HG03095 (cell line): Measurements from ENCODE around the gene NATD1.

Source experiments
- ATAC-seq: cut with Tn5 transposase; IDR thresholded peaks from one replicate; pipeline ENCODE4 v1.9.1; 2021; ENCODE audit warnings: moderate library complexity; ENCODE audit not compliant: unreplicated experiment

NATD1 gene

DNA sequence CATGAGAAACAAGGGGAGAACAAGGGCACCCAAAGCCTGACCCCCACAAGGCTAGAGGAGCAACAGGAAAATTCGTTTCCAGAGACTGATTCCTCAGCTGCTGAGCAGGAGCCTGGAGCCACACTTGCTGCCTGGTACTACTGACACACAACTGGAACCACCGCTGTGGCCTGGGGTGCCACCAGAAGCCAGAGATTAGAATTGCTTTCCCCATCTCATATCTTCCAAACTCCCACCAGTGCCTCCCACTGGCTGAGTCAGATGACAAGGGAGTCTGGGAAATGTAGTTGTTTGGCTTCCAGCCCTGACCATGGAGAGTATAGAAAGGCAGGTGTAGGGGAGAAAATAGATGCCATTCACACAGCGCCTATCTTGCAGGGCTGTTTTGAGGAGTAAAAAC is 35.1 kb downstream of the NATD1 start:
- ATAC-seq = no peak

DNA sequence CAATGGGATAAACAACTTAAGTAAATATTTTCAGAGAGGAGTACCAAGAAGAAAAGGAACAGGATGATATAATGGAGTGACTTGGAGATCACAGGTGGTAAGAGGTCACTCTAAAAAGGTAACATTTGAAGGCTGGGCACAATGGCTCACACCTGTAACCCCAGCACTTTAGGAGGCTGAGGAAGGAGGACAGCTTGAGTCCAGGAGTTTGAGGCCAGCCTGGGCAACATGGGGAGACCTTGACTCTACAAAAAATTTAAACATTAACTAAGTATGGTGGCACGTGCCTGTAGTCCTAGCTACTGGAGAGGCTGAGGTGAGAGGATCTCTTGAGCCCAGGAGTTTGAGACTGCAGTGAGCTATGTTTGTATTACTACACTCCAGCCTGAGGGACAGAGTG is 35.9 kb downstream of the NATD1 start:
- ATAC-seq = no peak

DNA sequence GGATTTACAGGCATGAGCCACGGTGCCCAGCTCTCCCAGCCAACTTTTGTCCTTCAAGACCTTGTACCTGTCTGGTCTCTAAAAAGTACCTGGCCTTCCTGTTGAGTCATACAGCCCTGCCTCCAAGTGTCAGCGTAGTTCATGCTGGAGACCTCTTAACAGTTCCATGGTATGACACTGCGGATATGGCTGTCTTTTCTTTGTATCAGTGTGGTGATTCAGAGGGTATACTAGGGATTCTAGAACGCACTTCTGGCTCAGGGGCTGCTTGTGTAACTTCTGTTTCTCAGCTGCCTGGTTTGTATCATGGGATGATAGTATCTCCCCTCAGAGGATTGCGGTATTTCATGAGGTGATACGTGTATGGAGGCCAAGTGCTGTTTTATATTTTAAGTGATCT is 37.3 kb downstream of the NATD1 start:
- no peak for ATAC-seq

DNA sequence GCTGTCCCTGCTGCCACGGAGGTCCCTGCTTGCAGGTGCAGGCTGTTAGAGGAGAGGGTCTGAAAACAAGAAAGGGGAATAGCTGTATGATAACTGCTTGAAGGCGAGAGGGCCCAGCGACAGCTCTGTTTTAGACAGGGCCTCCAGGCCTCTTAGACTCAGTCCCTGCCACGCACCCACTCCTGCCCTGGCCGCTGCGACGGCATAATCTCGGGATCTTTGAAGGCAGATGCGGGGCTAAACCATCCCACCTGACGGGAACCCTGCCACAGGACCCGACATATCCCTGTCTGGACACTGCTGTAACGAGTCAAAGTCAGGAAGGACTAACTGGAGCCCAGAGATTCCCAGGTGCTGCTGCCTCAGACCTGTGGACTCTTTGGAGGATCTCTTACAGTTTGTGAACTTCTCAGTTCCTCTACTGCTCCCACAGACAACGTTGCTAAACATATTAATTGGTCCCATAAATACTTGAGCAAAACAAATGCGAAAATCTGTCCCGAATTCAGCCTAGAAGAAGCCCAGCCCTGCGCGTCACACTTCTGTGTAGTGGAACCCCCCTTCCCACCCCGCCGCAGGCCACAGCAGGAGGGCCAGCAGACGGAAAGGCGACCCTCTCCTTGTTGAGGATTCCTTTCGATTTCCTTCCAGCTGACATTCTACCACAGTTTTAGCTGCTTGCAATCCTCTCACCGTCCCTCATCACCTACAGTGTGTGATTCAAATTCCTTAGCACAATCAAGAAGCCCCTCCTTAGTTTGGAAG is 38.3 kb downstream of the NATD1 start:
- ATAC-seq = peak; percentile 10

DNA sequence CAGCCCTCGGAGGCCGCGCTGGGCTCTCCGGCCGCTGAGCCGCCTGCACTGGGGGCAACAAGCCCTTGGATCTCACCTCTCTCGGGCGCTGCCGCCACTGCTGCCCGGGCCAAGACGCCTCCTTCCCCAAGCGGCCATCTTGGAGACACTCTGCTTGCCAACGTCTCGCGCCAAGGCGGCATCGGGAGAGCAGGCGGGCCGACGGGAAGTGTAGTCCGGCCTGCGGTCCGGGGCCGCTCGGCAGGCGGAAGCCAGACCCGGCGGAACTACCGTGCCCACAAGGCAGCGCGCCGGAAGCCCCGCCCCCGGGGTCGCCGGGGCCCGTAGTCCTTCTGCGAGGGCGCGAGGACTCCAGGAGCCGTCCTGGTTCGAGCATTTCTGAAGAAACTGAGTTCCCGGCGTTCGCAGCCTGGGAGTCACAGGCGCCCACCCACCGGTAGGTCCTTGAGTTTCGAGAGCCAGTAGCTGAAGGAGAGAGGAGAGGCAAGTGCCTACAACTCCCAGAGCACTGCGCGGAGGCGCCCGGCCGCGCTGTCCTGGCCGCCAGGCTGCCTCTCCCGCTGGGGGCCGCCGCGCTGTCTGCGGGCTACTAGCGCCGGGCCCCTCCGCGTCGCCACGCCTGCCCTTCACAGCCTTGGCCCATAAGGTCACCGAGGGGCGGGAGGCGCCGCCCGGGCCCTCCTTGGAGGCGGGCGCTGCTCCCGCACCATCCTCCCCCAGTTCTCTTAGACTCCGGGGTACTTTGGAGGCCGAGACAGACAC is 39.0 kb downstream of the NATD1 start, which contains the start of gene TMEM11:
Gene TMEM11 (minus strand): TSS at position 147 of the 762 bp plus-strand sequence. CDS start 9 bp downstream, at position 138.
- peak; percentile 85 for ATAC-seq

DNA sequence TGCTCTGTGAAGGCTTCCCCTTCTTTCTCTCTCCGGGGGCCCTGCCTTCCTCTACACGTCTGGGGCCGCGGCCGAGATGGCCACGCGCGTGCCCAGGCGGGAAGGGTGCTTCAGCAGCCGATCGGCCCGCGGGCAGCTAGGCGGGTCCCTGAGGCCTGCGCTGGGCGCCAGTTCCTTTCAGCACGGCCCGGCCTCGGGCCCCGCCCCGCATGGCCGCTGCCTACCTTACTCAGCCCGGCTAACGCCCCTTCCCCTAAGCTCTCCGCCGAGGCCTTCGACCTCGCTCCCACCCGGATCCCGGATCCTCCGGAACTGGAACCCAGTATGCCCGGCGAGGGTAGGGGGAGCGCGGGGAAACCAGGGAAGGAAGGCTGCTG is 39.6 kb downstream of the NATD1 start:
- peak; percentile 2 for ATAC-seq

DNA sequence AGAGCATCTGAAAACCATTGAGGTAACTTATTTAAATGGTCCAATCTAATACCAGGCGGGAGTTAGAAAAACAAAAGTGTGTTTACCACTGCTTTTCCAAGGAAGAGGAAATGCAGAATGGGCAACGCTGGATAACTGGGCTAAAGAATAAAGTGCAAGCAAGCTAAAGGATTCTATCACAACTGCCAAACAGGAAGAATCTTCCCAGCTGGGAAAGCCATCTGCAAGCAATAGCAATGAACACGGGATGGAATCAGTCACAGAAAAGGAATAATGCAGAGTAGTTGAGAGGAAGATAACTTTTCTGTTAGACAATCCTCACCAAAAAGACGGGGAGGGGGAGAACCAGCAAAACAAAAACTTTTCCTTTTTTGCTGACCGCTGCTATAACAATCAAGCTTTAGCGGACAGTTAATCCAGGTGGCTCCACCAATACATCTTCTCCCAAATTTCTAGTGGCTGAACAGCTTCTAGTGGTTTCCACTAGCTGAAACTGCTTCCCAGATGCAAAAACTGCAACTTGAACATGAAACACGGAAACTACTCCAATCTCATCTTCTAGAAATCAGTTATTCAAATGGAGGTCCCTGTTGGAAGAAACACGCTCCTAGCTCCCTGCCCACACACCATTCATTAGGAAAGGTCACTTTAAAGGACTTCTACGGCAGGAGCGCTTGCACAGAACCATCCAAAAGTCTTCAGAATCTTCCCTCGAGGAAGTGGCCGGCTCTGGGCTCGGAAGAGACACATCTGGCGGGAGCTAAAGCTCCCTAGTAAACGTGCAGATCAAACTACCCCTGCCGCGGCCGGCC is 40.2 kb downstream of the NATD1 start:
- no peak for ATAC-seq

DNA sequence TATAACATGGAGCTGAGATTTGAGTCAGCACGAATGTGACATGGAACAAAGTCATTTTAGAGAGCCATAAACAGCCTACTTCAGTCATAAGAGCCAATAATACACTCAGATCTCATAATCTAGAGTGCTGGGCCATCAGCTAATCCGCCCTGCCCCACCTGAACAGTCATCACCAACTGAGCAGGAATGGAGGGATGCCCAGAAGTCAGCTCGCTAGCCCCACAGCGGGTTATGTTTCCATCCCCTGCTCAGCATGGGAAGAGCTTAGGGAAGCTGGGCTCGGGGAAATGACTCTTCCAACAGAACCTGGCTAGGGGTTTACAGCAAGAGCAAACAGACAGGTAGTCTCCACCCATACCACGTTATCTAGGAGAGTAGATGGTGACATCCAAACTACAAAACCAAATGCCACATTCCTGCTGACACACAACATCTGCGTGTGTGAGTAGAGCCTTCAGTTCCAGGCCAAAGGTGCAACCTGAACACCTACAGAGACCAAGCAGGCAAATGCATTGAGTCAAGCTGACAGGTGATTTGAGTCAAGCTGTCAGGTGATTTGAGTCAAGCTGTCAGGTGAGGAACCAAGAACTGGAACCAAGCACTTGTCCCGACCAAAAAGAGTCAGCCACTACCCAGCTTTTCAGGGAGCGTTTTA is 41.3 kb downstream of the NATD1 start:
- no peak for ATAC-seq

DNA sequence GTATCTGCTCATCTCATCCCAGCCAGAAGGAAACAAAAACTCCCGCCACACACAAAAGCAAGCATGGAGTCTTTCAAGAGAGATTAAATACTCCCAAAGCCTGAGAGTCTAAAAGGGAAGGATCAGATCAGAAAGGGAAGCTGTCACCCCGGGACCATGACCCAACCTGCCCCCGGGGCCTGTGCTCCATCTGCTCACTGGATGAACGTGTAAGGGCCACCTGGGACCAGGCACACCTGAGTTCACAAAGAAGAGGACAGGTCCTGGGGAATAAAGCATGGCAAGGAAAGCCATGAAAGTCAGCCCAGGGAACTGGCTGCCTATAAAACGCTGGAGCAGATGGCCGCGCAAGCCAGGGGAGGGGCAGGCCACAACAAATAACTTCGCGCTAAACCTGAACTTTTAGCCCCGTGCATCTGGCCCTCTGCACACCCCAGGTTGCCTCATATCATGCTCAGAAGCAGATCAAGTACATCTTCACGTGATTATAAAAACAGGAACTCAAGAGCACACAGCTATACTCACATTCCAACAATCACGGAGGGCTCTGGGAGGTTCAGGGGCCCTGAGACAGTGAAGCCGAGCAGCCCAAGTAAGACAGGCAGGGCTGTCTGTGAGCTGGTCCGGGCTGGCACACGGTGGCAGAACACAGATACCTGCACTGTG is 42.7 kb downstream of the NATD1 start:
- ATAC-seq = no peak

DNA sequence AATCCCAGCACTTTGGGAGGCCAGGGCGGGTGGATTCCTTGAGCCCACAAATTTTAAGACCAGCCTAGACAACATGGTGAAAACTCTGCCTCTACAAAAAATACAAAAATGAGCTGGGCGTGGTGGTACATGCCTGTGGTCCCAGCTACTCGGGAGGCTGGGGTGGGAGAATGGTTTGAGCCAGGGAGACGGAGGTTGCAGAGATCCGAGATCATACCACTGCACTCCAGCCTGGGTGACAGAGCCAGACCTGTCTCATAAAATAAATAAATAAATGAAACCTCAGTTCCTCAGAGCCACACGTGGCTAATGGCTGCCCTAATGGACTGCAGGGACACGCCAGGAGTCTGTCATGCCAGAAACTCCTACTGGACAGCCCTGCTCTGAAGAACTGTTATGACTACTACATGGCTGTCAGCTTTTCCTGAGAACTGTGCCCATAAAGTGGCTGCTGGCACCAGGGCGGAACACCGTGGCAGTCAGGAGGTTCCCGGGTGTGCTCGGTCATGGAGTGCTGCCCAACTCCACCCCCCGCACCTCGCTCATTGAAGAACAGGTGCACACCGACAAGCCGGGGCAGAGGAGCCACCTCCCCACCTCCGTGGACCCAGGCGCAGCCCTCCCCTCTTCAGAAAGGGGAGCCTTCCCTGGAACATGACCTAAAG is 43.6 kb downstream of the NATD1 start:
- ATAC-seq = no peak

DNA sequence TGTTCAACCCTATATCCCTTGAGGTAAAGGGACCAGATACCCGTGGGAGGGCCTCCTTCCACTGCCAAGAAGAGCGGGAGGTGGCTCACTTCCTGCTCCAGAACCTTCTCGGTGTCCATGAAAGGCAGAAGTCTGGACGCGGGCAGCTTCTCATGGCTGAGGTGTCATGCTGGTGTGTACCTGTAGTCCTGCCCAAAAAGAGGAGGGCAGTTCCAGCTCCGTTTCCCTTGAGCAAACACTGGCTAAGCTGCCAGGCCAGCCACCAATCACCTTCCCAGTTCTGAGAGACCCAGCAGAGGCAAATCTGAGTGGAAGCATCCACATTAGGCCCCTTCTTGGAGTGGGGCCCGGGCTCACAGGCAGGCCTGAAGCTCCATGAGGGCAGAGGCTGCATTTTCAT is 44.9 kb downstream of the NATD1 start:
- ATAC-seq = no peak

DNA sequence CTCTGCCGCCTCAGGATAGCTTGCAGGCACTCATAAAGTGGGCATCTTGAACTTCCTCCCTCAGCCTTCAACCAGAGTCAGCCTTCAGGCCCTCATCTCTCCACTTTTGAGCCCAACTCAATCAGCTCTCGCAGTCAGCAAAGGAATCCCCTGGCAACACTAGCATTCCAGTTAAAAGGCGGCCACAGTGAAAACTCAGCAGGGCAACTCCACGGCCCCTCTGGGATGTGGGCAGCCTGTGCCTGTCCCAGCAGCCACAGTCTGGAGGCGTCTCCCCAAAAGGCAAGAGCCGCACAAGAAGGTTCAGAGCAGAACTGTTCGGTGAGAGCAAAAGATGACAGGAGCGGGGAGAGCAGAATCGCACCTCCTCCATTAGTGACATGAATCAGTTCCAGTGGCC is 48.3 kb downstream of the NATD1 start:
- ATAC-seq = no peak

DNA sequence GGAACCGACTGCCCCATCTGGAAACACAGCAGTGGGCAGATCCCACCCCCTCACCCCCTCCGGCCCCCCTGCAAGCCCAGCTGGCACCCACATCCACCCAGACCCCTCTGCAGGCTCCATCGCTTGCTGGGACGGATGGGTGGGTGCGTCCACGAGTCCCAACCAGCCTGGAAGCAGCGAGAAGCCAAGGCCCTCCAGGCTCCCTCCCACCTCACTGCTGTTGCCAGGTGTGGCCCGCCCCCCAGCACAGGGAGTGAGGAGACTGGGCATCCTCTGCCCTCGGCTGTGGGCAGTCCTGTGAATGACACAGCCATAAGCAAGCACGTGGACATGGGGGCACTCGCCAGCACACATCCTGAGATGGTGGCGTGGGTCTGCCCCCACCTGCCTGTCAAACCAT is 50.7 kb downstream of the NATD1 start:
- no peak for ATAC-seq

DNA sequence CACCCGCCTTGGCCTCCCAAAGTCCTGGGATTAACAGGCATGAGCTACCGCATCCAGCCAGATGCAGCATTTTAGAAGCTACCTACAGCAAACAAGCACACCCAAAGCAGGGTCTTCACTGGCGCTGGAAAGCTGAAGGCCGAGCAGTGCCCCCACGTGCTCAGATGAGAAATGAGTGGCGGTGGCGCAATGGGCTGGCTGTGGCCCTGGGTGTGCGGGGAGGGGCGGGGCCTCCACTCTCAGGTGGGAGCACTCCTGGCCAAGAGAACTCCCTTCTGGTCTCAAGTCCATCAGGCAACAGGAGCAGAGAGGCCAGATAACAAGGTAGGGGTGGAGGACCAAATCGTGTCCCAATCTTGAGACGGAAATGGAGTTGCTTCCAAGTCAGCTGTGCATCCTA is 51.3 kb downstream of the NATD1 start:
- ATAC-seq = no peak

DNA sequence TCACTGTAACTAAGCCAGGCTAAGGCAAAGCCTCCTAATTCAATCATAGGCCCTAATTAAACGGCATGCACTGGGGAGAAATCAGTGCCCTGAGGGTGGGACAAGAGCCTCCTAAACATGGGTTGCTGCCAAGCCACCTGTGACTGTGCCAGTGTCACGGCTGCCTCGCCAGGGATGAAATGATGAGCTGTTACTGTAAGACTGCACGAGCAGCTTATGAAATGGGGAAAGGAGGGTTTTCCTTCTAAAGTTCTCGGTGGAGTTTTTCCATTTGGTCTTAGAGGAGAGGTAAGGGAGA is 52.0 kb downstream of the NATD1 start:
- no peak for ATAC-seq

DNA sequence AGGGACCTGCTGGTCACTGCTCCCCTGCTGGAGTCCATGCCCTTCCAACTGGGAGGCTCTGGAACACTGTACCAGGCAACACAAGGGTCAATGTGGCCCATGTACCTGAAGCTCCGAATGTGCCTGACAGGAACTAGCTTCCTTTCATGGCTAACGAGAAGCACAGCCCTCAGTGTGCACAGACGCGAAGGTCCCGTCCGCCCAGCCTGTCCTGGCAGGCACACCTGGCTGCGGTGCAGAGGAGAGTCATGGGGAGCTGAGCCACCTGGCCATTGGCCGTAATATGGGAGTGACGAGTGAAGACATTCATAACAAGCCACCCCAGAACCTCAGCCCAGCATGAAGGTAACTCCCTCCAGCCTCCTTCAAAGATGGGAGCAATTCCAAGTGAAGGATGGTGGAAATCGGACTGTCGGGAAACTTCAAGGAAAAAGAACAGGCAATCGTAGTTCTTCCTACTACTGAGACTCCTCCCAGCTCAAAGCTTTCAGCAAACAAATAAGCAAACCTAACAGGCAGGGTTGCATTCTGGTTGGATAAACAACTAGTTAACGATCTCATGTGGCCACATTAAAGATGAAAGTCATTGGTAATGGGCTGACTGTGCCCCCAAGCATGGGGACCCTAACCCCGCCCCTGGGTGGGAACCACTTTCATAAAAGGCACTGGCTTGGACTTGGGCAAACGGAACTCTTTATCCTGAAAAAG is 52.5 kb downstream of the NATD1 start:
- ATAC-seq = no peak

DNA sequence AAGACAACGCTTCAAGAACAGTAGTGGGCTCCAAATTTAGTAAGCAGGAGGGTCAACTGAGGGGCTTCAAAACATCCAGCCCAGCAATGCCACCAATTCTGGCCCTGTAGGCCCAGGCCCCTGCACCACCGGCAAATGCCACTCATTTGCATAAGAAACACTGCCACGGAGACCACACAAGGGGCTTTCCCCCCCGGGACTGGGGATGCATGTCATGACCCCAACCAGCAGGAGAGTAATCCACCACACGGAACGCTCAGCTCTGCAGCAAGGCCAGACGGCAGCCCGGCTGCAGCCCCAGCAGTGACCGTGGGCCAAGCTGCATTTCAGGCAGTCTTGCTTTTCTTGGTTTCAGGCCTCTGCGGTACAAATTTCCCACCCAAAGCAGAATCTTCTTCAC is 53.4 kb downstream of the NATD1 start:
- ATAC-seq = no peak

DNA sequence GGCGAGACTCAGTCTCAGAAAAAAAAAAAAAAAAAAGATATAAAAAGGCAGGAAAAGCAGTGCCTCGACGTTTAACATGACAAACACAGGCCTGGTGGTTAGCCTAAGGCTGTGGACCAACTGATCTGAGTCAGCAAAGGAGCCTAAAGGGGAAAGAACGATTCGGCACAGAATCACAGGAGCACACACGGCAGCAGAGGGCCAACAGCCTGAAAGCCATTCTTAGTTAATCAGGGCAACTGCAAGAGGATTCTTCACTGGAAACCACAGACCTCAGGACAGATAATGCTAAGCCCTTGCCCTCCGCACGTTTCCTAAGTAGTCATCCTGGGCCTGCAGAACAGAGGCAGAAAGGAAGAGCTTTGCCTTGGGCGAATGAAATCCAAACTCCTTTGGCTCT is 53.9 kb downstream of the NATD1 start:
- no peak for ATAC-seq

DNA sequence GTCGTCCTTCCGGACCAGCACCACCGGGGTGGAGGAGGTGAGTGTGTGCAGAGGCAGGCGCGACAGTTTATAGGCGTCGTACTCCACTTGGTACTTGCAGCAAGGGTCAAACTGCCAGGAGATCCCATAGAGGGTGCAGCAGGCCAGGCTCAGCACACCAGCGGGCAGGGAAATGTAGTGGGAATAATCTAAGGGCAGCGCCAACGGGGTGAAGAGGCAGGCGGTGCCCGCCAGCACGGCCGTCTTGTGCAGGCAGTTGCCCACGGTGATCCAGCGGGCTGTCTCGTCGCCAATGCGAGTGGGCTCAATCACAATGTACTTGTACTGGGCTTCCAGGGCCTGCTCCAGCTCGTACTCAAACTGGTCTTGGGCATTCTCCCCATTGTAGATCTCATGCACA is 54.8 kb downstream of the NATD1 start:
- no peak for ATAC-seq

DNA sequence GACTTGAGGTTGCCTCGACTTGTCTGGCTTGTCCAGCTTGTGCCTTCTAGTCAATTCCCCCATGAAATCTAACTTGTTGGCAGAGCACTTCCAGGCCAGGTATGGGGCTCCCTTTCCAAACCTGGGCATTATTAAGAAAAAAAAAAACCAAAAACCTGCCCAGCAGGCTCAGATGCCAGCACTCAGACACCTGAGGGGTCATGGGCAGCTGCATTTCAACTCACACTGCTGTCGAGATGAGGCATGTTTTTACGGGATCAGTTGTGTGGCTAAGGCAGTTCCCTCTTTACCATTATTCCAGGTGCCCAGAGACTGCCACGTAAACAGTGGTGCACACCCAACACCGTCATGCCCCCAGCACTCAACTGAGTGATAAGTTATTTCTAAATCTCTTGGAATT is 57.1 kb downstream of the NATD1 start:
- no peak for ATAC-seq
